Measurements from ENCODE around the gene CREB3L2.

Gene CREB3L2

DNA sequence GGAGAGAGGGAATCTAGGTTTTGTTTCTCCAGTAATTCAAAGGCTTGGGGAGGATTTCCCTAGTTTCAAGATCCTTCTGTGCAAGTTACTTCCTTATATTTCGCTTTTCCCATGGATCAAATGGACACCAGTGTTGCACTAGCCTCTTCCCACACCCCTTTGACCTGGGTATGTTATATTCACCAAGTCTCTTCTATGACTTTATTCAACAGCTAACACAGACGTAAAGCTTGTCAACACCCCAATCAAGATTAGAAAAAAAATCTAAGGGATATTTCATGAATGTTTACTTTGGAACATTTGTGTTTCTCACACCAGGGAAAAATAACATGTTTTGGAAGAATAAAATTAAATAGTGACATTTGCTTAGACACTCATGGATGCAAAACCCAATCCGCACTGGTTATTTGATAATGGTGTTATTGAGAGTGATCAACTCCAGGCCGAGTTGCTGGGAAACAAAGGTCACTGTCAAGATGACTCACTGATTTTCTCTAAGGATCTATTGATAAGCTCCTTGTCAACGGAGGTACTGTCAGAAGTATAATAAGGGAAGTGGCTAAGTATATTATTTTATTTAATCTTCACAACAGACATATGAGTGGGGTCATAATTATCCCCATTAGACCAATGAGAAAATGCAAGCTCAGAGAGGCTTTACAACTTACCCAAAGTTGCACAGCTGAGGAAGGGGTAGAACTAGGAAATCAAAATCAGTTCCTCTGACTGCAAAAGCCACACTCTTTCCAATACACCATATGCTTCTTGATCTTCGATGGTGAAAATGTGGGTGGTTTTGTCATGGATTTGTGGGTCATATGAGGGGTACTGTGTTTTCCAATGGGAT lies 52.2 kb downstream of the CREB3L2 start:
- no peak for DNase-seq

DNA sequence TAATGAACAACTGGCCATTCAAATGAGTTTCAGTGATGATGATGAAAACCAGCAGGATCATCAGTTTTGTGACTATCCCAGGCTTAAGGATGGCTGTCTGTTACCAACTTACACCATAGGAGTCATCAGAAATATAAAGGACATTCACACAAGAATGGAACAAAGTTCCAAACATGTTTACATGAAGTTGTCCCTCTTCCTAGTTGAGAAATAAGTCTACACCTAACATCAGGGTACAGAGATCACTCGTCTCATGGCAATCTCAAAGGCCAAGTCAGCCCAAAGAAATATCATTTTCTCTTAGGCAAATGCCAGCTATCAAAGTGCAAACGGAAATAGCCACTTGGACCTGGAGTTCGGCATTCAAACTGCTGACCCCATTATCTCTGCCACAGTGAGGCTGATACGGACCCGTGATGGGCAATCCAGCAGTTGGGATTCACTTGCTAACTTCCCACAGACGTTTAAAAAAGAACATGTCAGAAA lies 53.0 kb downstream of the CREB3L2 start:
- no peak for DNase-seq

DNA sequence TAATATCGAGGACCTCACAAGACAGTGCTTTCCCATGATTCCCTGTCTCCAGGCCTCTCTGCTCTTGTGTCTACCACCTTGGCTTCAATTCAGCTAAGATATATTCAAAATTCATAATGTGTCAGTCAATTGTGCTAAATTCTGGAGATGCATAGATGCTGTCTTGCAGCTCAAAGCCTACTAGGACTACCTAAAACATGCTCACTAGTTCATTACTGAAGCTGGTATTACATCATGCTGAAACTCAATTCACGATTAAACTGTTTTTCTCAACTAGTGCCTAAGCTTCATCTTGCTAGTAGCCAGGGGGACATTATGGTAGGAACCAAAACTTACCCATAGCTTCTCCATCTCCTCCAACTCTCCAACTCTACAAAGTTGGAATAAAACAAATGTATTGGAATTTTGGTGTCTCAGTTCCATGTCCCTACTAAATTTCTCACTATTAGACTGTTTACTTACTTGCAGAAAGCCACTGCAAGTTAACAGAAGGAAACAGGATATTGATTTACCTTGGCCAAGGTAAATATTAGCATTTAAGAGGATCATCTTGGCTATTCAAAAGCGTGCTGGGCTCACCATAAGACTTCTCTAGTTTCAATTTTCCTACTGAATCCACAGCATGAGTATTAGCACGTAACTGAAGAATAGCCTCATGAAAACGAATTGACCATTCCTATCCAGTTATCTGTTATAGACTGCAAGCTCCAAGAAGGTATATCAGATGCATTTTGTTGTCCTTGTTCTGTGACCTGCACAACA lies 53.6 kb downstream of the CREB3L2 start:
- DNase-seq = no peak

DNA sequence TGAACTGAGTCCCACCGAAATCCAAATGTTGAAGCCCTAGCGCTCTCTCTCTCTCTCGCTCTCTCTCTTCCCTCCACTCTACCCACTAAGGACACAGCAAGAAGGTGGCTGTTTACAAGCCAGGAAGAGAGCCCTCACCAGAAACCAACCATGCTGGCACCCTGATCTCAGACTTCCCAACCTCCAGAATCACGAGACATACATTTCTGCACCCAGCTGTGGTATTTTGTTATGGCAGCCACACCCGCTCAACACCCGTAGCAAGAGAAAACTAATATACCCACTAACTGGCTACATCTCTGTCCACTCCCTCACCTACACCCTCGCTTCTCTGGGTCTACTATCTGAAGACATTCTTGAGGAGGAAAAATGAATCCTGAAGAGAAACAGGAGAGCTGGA lies 54.8 kb downstream of the CREB3L2 start:
- no peak for DNase-seq

DNA sequence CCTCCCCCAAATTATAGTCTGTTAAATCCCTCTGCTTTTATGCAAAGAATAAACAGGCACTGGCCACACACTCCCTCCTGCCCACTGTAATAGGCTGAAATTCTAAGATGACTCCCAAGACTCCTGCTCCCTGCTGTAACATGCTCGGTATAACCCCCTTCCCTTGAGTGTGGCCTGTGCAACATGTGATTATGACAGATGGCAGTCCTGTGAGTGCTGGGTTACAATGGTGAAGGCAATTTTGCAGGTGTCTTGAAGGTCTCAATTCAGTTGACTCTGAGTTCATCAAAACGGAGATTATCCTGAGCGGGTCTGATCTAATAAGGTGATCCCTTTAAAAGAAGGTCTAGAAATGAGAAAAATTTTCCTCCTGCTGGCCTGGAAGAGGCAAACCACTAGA lies 55.9 kb downstream of the CREB3L2 start:
- no peak for DNase-seq

DNA sequence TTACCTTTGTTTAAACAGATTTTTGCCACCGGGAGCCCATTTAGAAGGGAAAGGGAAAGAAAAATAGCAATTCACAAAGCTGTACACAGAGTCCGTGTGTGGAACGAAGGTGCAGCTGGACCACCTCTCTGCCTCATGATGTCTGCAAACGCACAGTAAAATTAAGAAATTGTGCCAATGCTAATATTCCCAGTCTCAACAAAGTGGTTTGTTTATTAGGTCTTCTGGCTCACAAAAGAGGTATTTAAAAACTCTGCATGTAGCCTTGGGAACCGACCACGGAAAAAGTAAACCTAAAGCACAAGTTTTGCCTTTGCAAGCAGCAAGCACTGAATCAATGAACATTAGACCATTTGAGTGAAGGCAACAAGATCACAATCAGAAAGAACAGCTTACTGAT lies 57.7 kb downstream of the CREB3L2 start:
- no peak for DNase-seq

DNA sequence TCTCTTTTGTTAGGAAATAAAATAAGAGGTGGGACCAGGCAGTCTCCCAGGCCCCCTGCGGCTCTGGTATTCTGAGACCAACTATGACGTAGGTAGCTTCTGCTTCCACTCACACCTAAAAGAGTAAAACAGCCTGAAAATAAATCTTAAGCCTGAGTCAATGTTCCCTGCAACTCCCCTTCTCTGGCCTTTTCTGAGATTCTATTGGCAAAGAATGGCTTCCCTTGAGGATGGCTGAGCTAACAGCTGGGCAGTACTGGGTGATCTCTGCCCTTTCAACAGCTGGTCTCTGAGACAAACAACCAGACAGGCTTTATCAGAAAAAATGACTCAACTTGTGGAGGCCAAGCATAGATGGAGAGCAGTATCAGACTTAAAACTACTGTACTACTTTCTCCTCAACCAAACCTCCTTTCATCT lies 58.7 kb downstream of the CREB3L2 start:
- no peak for DNase-seq

DNA sequence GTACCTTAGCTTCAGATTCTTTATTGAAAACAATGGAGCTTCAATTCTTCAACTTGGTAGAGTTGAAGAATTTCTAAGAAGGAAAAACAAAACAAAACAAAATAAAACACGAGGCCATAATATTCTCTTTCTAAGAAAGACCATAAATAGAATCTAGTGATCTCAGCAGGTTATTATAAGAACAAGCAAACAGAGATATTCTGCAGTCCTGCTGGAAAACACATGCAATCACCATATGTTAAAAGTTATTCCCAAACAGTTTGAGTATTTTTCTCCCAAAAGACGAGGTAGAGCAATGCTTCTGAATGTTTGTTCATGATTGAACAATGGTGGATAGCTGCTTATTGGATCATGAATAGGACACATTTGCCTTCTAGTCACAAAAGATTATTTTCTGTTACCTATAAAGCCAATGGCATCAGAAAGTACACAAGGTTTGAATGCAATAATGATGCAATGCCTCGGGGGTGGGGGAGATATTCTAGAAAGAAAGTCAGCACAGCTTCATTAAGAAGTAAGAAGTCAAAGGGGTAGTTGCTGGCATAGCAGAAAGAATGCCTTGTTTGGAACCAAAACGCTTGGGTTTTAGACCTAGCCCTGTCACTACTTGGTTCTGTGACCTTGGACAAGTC lies 59.3 kb downstream of the CREB3L2 start:
- DNase-seq = no peak

DNA sequence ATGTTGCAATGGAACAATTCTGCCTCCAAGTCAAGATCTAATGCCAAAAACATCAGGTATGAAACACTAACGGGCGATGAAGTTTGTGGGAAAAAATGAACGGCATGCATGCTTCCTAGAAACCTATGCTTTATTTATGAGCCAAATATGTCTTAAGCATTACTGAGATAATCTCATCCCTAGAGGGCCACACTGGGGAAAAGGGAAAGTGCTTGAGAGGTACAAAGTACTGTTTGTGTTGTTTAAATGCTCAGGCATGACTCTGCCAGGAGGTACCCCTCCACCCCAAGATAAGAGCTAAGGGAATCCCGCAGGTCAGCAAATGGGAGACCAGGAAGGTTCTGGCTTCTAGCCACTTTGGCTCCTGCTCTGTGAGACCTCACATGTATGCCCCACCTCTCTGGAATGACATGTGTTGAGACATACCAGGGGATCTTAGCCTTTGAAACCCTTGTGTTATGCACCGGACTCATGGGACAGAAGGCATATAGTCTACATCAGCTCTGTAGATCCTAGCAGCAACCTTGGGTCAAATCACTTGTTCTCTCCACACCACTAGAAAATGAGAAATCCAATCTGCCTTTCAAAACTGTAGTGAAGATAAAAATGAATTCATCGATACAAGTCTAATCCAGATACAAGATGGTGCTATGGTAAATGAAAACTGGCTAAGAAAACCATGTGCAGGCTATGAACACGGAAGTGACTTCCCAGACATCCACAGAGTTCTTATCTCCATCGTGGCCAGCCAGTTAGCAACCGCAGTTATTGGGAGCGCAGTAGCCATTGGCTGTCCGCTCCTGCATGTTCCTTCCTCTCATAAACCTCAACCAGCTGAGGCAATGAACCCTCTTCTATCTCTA lies 61.0 kb downstream of the CREB3L2 start:
- no peak for DNase-seq

DNA sequence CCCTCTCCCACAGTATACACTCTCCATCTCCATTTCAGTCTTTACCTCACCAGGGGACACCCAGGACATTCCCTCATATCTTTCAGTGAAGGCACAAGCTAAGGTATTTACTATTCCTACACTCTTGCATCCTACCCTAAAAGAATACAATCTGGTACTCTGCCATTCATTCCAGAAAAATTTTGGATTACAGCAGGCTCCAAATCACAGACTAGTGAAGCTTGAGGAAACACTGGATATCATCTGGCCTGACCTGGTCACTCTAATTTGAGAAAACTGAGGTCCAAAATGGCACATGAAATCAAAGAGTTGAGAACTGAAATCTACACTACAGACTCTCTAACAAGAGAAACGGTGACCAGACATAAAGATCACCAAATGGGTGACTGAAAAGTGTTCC lies 61.7 kb downstream of the CREB3L2 start:
- no peak for DNase-seq

DNA sequence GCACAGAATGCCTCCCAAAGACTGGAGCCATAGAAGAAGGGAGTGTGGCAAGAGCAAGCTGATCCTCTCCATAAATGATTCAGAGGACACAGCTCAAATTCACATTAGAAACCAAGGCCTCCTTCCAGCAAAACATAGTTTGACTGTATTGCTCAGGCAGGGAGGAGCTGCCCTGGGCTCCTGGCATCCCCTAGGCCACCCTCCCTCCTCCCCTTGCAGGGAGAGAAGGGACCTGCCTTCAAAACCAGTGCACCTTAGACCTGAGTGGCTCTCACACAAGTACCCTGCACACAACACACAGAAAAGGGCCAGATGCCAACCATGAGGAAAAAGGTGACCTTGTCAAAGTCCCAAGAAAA lies 64.7 kb downstream of the CREB3L2 start:
- DNase-seq = no peak

DNA sequence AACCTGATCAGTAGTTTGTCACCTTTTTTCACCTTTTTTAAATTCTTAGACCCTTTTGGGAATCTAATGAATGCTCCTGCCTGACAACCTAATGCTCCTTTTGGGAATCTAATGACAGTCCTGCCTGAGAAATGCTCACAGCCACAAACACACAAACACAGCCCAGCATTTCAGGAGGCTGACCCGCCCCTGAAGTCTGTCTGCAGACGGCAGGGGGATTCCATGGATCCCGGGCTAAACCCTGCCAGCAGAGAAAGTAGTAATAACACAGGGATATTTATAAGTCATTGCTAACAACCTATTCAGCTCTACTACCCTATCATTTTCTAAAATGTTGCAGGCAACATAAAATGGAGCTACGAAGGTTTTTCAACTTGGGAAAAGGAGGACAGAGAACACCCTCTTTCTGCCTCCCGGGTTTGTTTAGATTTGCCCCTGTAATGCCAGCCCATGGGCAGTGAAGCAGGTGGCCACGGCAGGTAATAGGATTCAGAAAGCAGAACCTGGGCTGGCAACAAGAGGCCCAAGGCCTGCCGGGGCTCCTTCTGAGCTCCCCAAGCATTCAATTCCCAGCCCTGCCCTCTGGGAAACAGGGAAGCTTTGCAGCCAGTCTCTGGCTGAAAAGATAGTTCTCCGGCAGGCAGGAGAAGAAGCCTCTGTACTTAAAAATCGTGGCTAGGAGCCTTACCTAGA lies 65.2 kb downstream of the CREB3L2 start:
- no peak for DNase-seq

DNA sequence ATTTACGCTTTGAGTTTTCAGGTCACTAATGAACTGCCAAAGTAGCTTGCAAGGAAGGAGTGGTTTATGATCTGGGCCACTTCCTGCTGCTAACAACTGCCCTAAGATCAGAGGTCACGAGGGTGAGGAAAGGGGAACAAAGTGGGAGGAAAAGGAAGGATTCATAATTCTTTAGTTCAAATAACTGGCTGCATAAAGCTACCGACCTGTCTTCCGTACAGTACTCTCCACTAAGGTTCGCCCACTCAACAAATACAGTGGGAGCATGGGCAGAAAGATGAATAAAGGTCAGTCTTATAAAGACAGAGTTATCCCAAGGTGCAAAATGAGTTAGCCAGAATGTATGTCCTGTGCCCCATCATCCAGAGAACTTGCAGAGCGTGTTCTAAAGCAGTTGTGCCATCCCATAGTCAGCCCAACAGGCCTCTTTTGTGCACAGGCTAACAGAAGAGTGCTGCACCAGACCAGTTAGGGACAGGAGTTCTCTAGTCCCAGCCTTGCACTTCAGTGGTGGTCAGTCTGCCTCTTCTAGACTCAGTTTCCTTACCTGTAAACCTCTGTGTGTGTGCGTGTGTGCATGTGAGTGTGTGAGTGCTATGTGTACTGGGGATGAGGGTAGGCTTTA lies 65.9 kb downstream of the CREB3L2 start:
- no peak for DNase-seq

DNA sequence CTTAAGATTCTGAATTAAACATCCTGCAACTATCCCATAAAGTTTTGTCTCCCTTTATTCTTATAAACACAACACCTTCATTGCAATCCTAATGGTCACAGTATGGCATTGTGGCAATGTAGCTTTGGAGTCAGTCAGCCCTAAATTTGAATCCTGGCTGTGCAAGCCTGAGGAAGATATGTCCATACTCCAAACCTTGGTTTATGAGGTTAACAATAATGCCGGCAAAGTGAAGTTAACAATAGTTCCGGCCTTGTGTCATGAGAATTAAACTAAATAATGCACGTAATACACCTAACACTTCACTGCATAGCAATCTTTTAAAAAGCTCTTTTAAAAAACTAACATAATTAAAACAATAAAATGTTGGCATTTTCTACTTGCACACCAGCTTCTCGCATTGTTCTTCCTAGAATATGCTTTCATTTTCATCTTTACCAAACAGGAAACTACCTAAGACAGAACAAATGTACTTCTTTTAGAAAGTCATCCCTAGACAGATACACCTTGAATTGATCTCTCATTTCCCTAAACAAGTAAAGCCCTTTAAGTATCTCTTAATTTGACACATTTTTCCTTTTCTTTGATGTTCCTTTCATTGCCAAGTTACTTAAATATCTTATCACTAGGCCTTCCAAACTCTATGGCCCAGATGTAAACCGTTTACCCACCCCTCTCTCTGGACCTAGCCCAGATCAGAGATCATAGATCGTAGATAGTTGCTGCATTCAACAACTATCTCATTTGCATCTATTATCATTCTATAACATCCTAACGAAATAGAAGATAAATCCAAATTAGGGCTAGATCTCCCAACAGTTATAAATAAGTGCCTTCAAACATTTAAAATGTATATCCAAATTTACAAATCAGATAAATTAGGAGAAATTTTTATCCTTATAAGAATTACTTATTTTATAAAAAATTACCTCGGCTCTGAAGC lies 66.7 kb downstream of the CREB3L2 start:
- no peak for DNase-seq

DNA sequence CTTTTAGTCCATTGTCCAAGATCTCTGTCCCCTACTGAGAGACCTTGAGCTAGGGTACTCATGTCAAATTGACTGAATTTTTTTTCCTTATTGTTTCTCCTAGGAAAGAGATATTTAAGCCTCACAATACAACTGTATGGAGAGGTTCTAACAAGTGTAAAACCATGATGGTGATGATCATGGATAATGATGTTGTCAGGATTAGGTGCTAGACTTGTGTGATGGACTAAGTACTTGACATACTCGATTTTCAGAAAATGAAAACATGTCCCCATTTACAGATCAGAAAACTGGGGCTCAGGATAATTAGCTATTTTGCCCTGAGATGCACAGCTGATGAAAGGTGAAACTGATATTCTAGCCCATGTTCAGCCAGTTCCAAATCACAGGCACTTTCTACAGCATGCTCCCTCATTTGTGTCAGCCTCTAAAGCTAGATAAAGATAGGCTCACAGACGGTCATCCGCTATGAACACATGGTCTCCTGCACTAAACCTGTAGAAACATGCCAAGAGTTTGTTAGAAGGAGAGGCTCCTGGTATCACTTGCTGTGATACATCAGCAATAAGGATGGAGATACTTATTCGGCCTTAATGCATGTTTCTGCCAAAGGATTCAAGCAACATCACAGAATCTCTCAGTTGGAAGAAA lies 67.6 kb downstream of the CREB3L2 start:
- no peak for DNase-seq

DNA sequence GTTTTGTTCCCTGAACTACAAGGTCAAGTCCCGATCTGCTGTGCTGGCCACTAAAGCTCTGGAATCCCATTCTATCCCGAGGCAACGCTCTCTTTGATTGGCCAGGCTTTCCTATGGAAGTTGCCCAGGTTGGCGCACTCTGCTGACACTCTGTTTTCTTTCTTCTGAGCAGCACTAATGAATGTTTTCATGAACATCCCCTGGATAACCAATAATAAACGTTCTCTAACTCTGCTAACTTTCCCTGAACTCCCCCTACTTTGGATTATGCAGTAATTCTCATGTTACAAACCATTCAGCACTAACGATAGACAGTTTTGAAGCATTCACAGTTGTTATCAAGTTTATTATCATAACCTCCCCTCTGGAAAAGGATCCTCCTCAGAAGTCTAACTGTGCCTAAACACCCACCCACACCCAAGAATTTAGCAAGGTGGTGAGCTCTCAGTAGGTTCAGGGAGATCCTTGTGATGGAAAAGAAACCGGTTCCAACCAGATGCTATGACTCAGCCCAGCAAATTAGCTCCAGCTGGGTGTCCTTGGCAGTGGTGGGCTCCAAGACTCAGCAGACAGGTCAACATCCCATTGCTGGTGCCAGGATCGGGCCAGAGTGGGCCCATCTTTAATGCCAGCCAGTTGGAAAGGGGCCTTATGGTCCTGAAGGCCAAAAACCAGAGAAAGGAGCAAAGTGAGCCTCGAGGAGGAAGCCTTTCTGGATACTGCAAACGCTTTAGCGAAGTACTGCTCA lies 68.4 kb downstream of the CREB3L2 start:
- no peak for DNase-seq

DNA sequence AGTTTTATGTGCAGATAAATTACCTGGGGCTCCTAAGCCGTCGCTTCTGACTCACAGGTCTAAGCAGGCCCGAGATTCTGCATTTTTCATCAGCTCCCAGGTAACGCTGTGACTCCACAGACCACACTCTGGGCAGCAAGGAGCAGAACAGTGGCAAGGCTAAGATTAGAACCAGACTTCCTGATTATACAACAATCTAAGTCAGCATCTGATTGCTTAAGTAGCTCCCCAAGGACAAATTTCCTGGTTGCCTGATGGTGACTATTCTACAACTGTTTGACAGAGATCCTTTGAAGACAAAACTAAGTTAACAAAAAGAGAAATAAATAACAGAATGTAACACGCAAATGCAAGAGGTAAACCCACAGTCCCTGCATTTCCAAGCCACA lies 69.0 kb downstream of the CREB3L2 start:
- no peak for DNase-seq

DNA sequence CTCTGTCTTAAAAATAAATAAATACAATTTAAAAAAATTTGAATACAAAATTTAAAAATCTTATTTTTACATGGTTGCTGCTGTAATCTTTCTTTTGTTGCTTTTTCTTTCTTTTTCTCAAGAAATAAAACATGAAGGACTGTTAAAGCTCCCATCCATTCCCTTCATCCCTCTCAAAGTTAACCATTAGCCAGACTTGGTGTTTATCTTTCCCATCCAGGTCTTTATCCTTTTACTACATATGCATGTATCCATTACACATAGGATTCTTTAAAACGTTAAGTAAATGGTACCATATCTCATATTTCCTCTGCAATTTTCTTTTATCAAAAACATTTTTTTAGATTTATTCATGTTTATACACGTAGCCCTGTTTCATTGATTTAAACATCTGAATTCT lies 70.1 kb downstream of the CREB3L2 start:
- DNase-seq = no peak

DNA sequence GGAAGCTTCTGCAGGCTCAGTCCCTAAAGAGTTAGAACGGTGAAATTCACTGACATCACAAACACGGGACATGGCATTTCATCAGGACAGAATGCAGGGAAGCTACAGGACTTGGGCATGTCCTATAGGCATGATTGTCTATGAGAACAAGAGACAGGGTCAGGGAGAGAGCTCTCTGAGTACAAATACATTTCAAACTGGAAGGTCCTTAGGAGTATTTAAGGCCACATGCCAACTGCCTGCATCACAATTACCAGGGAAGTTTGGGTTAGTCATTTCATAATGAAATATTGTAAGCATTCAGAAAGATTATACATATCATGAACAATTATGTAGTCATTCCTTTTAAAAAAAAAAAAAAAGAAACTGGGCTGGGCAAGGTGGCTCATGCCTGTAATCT lies 71.3 kb downstream of the CREB3L2 start:
- DNase-seq = no peak
